Measurements from ENCODE around the gene GNAL. TPM values are rescaled to one million over a fixed set of nuclear protein-coding genes. Genes with fewer than 3 reads are reported as not detected.

The GNAL gene
- total and polyA plus RNA-seq, 8 donors = under 0.01 to 6.7 (median 1.8) TPM

- DNase-seq = no peak
- WGBS, 5 donors = 83 to 90% (median 88%) methylated on average over 27 to 30 of the region's 30 CpGs
- H3K36me3 ChIP-seq = peaks cover 13 to 70% (median 56%) of the 10 kb centered on the region in 4 donors
- TF ChIP-seq POLR2A (IDR thresholded peaks at IDR 0.05) = no peak
- no peak for TF ChIP-seq CTCF (IDR thresholded peaks at IDR 0.05)
- no peak for TF ChIP-seq POLR2AphosphoS5 (IDR thresholded peaks at IDR 0.05)
- no peak for TF ChIP-seq EP300 (IDR thresholded peaks at IDR 0.05)
- H3K4me3 ChIP-seq = no peak overlapping the region
- intact Hi-C loops (cut with DNase I; ENCODE audit: low total_unique reads) = no loop called here
- no peak overlapping the region for H3K27ac ChIP-seq
- no peaks in the 10 kb centered on the region for H3K9me3 ChIP-seq
- no peaks in the 10 kb centered on the region for H3K27me3 ChIP-seq
- H3K4me1 ChIP-seq = peaks cover 0 to 5% (median 0%) of the 10 kb centered on the region in 4 donors
These were observed 191.7 kb downstream of the GNAL start for GRCh38 chr18:11880586-11881304.

GRCh38 chr18:11882636-11883035 lies 193.6 kb downstream of the GNAL start:
- DNase-seq = no peak
- intact Hi-C loops (cut with DNase I; ENCODE audit: low total_unique reads) = no loop called here
- peaks cover 14 to 72% (median 63%) of the 10 kb centered on the region in 4 donors for H3K36me3 ChIP-seq
- H3K9me3 ChIP-seq = no peaks in the 10 kb centered on the region
- WGBS, 5 donors = 58 to 89% (median 73%) methylated on average over 4 of the region's 4 CpGs
- H3K27me3 ChIP-seq = no peaks in the 10 kb centered on the region
- no peak for TF ChIP-seq POLR2AphosphoS5 (IDR thresholded peaks at IDR 0.05)
- TF ChIP-seq POLR2A (IDR thresholded peaks at IDR 0.05) = no peak
- no peak for TF ChIP-seq CTCF (IDR thresholded peaks at IDR 0.05)
- TF ChIP-seq EP300 (IDR thresholded peaks at IDR 0.05) = no peak
- H3K27ac ChIP-seq = no peak overlapping the region
- peaks cover 0 to 6% (median 0%) of the 10 kb centered on the region in 4 donors for H3K4me1 ChIP-seq
- H3K4me3 ChIP-seq = no peak overlapping the region

- Histone ChIP-seq H3K4me1 (peaks cover 0 to 12% (median 0%) of the 10 kb centered on the region in 4 donors), H3K4me3 (no peak overlapping the region), H3K27ac (no peak overlapping the region), H3K27me3 (no peaks in the 10 kb centered on the region), H3K36me3 (peaks cover 18 to 75% (median 66%) of the 10 kb centered on the region in 4 donors), H3K9me3 (no peaks in the 10 kb centered on the region)
- no peak for DNase-seq
- intact Hi-C loops (cut with DNase I; ENCODE audit: low total_unique reads) = no loop called here
- WGBS, 5 donors = 40 to 77% (median 67%) methylated on average over 1 of the region's 1 CpG
- no peak for TF ChIP-seq EP300 (IDR thresholded peaks at IDR 0.05)
- no peak for TF ChIP-seq POLR2AphosphoS5 (IDR thresholded peaks at IDR 0.05)
- TF ChIP-seq POLR2A (IDR thresholded peaks at IDR 0.05) = no peak
- no peak for TF ChIP-seq CTCF (IDR thresholded peaks at IDR 0.05)
These were observed 194.1 kb downstream of the GNAL start for GRCh38 chr18:11883153-11883552.

GRCh38 chr18:11884396-11885030 lies 195.4 kb downstream of the GNAL start:
- no peak for TF ChIP-seq POLR2A (IDR thresholded peaks at IDR 0.05)
- TF ChIP-seq EP300 (IDR thresholded peaks at IDR 0.05) = no peak
- no peak for TF ChIP-seq CTCF (IDR thresholded peaks at IDR 0.05)
- TF ChIP-seq POLR2AphosphoS5 (IDR thresholded peaks at IDR 0.05) = no peak
- 86 to 93% (median 92%) methylated on average over 11 to 12 of the region's 12 CpGs for WGBS, 5 donors
- H3K36me3 ChIP-seq = peaks cover 28 to 87% (median 79%) of the 10 kb centered on the region in 4 donors
- H3K4me1 ChIP-seq = peaks cover 0 to 12% (median 0%) of the 10 kb centered on the region in 4 donors
- intact Hi-C loops (cut with DNase I; ENCODE audit: low total_unique reads) = no loop called here
- no peak overlapping the region for H3K4me3 ChIP-seq
- no peaks in the 10 kb centered on the region for H3K27me3 ChIP-seq
- no peak overlapping the region for H3K27ac ChIP-seq
- DNase-seq = no peak
- H3K9me3 ChIP-seq = no peaks in the 10 kb centered on the region
